ENCODE results near the gene VPS41. TPM values are rescaled to one million over a fixed set of nuclear protein-coding genes. Genes with fewer than 3 reads are reported as not detected.
A peak's percentile ranks its signal among the peaks of the same experiment; 100 is the strongest.
"Not testable (repeated sequence)": the region's sequence is repeated elsewhere in the genome, so short reads cannot be mapped to it uniquely, and the experiment has no call there.

Gene VPS41
- 37.9 and 39.9 TPM in 2 replicates for total RNA-seq

DNA sequence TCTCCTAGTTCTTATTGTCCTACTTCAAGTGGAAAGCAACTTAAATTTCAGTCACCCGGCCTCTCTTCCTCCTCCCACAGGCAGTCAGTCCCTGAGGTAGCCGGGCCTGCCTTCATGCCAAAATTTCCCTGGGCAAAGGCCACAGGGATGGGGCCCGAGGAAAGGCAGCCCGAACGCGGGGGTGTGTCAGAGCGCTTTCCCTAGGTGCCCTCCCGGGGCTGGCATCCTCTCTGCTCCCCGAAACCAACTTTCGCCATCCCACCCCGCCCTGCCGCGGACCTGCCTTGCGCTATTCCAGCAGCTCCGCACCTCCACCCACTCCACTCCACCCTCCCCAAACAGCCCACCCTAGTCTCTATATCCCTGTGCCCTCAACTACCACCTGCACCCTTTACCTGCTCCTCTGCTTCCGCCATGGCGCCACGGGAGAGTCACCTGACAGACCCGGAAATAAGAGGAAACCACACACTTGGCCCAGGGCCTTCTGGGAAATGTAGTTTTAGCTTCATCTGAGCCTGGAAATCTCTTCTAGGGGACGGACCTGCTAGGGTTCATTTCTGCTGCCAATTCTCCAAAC lies at the start of gene VPS41:
Gene VPS41, minus strand, starts transcription at position 433 of the 577 bp plus-strand sequence. Its CDS starts 17 bp downstream, at position 416.
- DNase-seq (ENCODE audit: low read depth in 2 of 2): peak; percentile 73 to 81

- DNase-seq (ENCODE audit: low read depth in 2 of 2): no peak
Measured at GRCh38 chr7:38955892-38956291, 46.9 kb upstream of the VPS41 start.

- DNase-seq (ENCODE audit: low read depth in 2 of 2): no peak
Measured at GRCh38 chr7:38953971-38954370, 45.0 kb upstream of the VPS41 start.

DNA sequence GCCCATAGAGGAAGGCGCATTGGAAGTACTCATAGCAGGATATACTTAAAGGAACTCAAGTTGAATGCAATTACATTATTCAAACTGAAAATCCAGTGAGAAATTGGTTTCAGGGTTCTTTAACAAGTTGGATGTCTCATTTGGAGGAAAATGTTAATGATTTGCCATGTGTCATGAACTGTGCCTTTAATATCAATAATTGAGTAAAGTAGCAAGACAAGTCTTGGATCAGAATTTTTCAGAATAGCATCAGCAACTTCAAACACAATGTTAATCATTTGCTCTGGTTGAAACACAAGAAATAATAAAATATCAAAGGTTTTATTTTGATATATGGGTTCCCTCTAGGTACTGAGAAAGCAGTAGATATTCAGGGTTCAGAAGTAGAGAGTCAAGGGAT lies 44.2 kb upstream of the VPS41 start:
- no peak for DNase-seq (ENCODE audit: low read depth in 2 of 2)

GRCh38 chr7:38951213-38951612 lies 42.2 kb upstream of the VPS41 start:
- no peak for DNase-seq (ENCODE audit: low read depth in 2 of 2)

- no peak for DNase-seq (ENCODE audit: low read depth in 2 of 2)
Measured at GRCh38 chr7:38950309-38950708, 41.3 kb upstream of the VPS41 start.

DNA sequence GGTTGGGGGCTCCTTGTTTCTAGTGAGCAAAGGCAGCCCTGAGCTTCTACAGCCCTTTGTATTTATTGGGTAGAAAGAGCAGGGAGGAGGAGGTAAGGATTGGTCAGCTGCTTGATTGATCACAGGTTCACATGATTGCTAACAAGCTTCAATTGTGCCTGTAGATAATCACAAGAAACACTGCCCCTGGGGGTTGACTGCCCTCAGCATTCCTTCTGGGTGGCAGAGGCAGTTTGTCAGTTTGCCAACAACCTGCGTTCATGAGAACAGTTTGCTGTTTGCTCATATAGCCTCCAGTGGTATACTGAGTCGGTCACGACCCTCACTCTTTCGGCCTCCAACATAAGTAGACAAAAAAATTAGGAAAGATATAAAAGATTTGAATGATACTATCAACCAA lies 38.5 kb upstream of the VPS41 start:
- not testable (repeated sequence) for DNase-seq (ENCODE audit: low read depth in 2 of 2)

- DNase-seq (ENCODE audit: low read depth in 2 of 2): no peak
Measured at GRCh38 chr7:38942431-38943051, 33.5 kb upstream of the VPS41 start.

DNA sequence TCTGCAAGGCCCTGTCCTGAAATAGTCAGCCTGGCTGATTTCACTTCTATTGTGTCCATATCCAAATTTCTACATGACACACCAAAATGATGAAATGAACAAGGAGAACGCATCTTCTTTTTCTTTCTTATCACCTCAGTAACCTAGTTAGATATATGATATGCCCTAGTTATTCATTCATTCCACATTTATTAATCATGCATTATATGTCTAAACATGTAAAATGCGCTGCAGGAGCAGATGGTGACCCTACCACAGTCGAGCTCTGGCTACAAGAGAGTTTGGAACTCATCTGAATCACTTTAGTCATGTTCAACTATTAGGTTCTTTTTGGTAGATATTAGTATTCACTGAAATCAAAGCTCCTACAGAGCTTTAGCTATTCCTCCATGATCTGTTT lies 31.8 kb upstream of the VPS41 start:
- no peak for DNase-seq (ENCODE audit: low read depth in 2 of 2)

GRCh38 chr7:38938589-38938988 lies 29.6 kb upstream of the VPS41 start:
- DNase-seq (ENCODE audit: low read depth in 2 of 2): no peak

- DNase-seq (ENCODE audit: low read depth in 2 of 2): peak in 1 of 2 donors; percentile 66
Measured at GRCh38 chr7:38938001-38938485, 29.1 kb upstream of the VPS41 start.

- no peak for DNase-seq (ENCODE audit: low read depth in 2 of 2)
Measured at GRCh38 chr7:38936641-38937040, 27.6 kb upstream of the VPS41 start.

DNA sequence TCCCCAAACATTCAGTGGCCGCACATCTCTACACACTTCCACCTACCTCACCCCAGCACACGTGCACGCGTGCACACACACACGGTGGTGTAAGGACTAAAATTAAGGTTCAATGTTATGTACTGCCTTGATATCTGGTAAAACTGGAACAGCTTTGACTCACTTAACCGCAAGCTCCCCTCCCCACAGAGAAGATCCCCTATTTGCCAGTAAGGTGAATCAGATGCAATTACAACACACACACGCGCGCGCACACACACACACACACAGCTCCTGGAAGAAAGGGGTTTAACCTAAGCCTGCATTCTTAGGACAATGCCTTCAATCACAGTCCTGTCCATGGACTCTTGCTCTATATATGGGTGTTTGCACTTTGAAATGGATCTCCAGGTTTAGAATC lies 25.5 kb upstream of the VPS41 start:
- DNase-seq (ENCODE audit: low read depth in 2 of 2): no peak

- DNase-seq (ENCODE audit: low read depth in 2 of 2): no peak
Measured at GRCh38 chr7:38934051-38934450, 25.1 kb upstream of the VPS41 start.

- peak; percentile 48 to 57 for DNase-seq (ENCODE audit: low read depth in 2 of 2)
Measured at GRCh38 chr7:38932509-38933168, 23.6 kb upstream of the VPS41 start.

DNA sequence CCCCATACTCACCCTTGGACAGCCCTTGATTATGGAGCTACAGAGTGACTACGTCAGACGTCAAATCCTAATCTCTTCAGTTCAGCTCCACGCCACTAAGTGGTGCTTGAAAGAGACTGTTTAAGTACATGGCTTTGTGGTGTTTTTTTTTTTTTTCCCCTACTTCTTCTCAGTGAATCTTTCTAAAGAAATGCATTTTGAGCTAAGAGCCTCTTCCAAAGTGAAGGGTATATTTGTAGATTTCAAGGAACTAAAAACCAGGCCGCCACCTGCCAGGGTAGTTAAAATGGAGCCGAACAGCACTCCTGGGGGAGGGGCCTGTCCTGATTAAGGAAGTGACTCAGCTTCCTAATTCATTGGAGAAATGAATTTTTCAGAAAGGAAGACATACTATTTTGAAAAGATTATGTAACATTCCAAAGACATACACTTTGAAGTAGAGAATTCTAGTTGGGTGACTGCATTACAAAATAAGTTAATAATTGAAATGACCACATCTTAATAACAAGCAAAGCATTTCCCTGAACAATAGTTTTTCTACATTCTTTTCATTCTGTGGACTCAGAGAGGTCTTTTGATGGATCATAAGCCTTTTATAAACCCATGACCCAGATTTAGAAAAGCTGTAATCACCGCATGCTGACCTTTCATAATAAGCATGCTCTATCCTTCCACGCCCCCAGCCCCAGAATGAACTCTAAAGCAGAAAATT lies 20.6 kb upstream of the VPS41 start:
- DNase-seq (ENCODE audit: low read depth in 2 of 2): peak in 1 of 2 donors; percentile 51

GRCh38 chr7:38928506-38928905 lies 19.5 kb upstream of the VPS41 start:
- no peak for DNase-seq (ENCODE audit: low read depth in 2 of 2)

DNA sequence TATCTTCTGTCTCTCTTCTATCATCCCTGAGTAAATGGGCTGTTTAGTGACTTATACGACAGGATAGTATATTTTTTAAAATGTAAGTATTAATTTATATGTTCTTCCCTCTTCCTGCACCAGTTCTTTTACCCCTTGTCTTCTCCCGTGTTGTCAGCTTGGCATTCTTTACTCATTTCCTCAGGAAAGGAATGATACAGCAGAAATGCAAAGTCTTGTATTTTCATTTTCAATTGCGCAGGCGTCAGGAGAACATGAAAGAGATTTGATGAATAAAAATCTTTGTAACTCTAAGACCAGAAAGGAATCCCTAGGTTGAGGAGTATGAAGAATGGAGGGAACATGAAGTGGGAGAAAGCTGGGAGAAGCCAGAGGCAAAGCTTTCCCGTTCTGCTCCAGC lies 18.8 kb upstream of the VPS41 start:
- peak; percentile 17 to 59 for DNase-seq (ENCODE audit: low read depth in 2 of 2)

GRCh38 chr7:38920731-38921130 lies 11.7 kb upstream of the VPS41 start:
- DNase-seq (ENCODE audit: low read depth in 2 of 2): no peak

GRCh38 chr7:38916396-38916795 lies 7.4 kb upstream of the VPS41 start:
- no peak for DNase-seq (ENCODE audit: low read depth in 2 of 2)

DNA sequence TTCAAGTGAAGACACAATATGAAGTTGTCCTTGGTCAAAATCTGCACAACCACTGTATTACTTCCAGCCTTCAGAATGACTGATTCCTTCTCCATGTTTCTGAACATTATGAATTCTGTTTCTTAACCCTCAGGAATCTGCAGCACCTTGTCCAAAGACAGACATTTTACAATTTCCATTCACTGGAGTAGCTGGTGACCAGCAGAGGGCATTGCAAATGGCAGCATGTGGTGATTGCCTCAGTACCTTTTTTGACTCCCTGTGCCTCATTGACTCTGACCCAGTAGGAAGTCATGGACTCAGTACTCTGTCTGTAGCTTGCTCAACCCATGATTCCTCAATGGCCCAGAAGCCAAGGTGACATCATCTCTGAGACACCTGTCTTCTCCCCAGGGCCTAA lies 879 bp upstream of the VPS41 start:
- no peak for DNase-seq (ENCODE audit: low read depth in 2 of 2)

DNA sequence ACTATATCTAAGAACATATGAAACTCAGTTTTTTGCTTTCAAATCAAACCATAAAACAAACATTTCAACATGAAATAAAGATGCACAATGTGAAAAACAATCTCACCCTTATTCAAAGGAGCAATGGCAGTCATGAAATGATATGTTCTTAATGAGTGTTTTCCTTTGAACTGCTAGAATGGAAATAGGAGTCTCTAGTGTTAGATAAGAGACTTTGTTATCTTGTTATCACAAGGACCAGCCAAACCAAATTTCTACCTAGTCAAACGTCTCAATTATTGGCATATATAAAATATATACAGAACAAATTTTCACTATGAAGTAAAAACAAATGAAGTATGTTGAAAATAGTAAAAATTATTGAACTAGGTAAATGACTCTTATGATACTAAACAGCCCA lies 1.2 kb downstream of the VPS41 start:
- no peak for DNase-seq (ENCODE audit: low read depth in 2 of 2)

Data from lung microvascular endothelial cell (primary cell).